HEK293T (cell line): ENCODE measurements around the gene SAP30.
A peak's percentile ranks its signal among the peaks of the same experiment; 100 is the strongest.

Experiments used
- CTCF ChIA-PET: fragments of 350-600 bp; formaldehyde crosslinking; extraction: SDS; loops from one replicate; lab custom pipeline; 2021; ENCODE audit warnings: antibody characterized with exemption, inconsistent platforms; lab: Yijun Ruan, JAX
- POLR2A ChIA-PET: fragments of 350-600 bp; formaldehyde crosslinking; extraction: SDS; loops from one replicate; lab custom pipeline; 2020; ENCODE audit warnings: antibody characterized with exemption, inconsistent platforms; lab: Yijun Ruan, JAX
- DNase-seq: peaks from one replicate; pipeline ENCODE4 v3.0.0; 2012; ENCODE audit warnings: mixed read lengths; ENCODE audit errors: extremely low spot score
- ARNT ChIP-seq: fragments of 450-650 bp; IDR thresholded peaks from 2 replicates; pipeline ENCODE4 v1.6.1; 2017; ENCODE audit warnings: mild to moderate bottlenecking
- BHLHE40 ChIP-seq: fragments of 450-650 bp; IDR thresholded peaks from 2 replicates; pipeline ENCODE4 v1.6.1; 2016; ENCODE audit warnings: mild to moderate bottlenecking, moderate library complexity, borderline replicate concordance
- CTBP1 ChIP-seq: fragments of 450-650 bp; IDR thresholded peaks from 2 replicates; pipeline ENCODE4 v1.6.1; 2016; ENCODE audit warnings: borderline replicate concordance
- ELF4 ChIP-seq: fragments of 450-650 bp; IDR thresholded peaks from 2 replicates; pipeline ENCODE4 v1.6.1; 2017; ENCODE audit warnings: antibody characterized with exemption
- FOXA1 ChIP-seq: fragments of 450-650 bp; IDR thresholded peaks from 2 replicates; pipeline ENCODE4 v1.6.1; 2016; ENCODE audit warnings: mild to moderate bottlenecking
- FOXK2 ChIP-seq: fragments of 450-650 bp; IDR thresholded peaks from 2 replicates; pipeline ENCODE4 v1.6.1; 2016; ENCODE audit warnings: mild to moderate bottlenecking
- FOXM1 ChIP-seq: fragments of 450-650 bp; IDR thresholded peaks from 2 replicates; pipeline ENCODE4 v1.6.1; 2017; ENCODE audit warnings: mild to moderate bottlenecking, borderline replicate concordance
- HDGF ChIP-seq: fragments of 450-650 bp; IDR thresholded peaks from 2 replicates; pipeline ENCODE4 v1.6.1; 2017; ENCODE audit warnings: antibody characterized with exemption, borderline replicate concordance
- L3MBTL2 ChIP-seq: fragments of 450-650 bp; conservative IDR thresholded peaks from 2 replicates; pipeline ENCODE4 v1.6.1; 2016; ENCODE audit warnings: mild to moderate bottlenecking
- LEF1 ChIP-seq: fragments of 450-650 bp; IDR thresholded peaks from 2 replicates; pipeline ENCODE4 v1.6.1; 2017; ENCODE audit warnings: mild to moderate bottlenecking, borderline replicate concordance
- NFRKB ChIP-seq: fragments of 450-650 bp; IDR thresholded peaks from 2 replicates; pipeline ENCODE4 v1.6.1; 2016; ENCODE audit warnings: mild to moderate bottlenecking, moderate library complexity
- PKNOX1 ChIP-seq: fragments of 450-650 bp; IDR thresholded peaks from 2 replicates; pipeline ENCODE4 v1.6.1; 2016
- SP1 ChIP-seq: fragments of 450-650 bp; IDR thresholded peaks from 2 replicates; pipeline ENCODE4 v1.6.1; 2017
- SUZ12 ChIP-seq: fragments of 450-650 bp; IDR thresholded peaks from 2 replicates; pipeline ENCODE4 v1.6.1; 2016; ENCODE audit warnings: mild to moderate bottlenecking
- TARDBP ChIP-seq: fragments of 450-650 bp; IDR thresholded peaks from 2 replicates; pipeline ENCODE4 v1.6.1; 2016
- ZNF384 ChIP-seq: fragments of 450-650 bp; IDR thresholded peaks from 2 replicates; pipeline ENCODE4 v1.6.1; 2016

Gene SAP30

GRCh38 chr4:173370477-173371291, at the start of gene SAP30:
Gene SAP30 (plus strand): TSS chr4:173370954. CDS start chr4:173371183, 229 bp downstream.
- CTCF ChIA-PET = interaction anchor here (0.5 to 0.7 kb wide), 4 partner anchors 9 to 69 kb away, joined by 3 to 5 read pairs (median 4); no protein-coding TSS in a partner anchor
- POLR2A ChIA-PET = interaction anchor here (0.6 to 13.1 kb wide), 21 partner anchors 9 to 93 kb away, joined by 3 to 317 read pairs (median 3); partner anchors contain the start of gene HMGB2
- TF ChIP-seq NFRKB (no peak), TARDBP (no peak), PKNOX1 (peak; percentile 13; the same call in 1 of the 2 replicates), CTBP1 (no peak), ZNF384 (peak; percentile 100), L3MBTL2 (peak; percentile 67)
- peak; percentile 92 for DNase-seq

GRCh38 chr4:173325007-173325736, 45.6 kb upstream of the SAP30 start:
- ChIA-PET CTCF (interaction anchor here (0.6 kb wide), 1 partner anchor 56 kb away, joined by 8 read pairs; no protein-coding TSS in a partner anchor), POLR2A (interaction anchor here (0.8 to 2.9 kb wide), 2 partner anchors 9 to 46 kb away, joined by 3 to 17 read pairs; partner anchors contain the start of genes HMGB2 and SAP30)
- no peak for DNase-seq
- TF ChIP-seq CTBP1 (no peak), ZNF384 (no peak), PKNOX1 (no peak), ELF4 (no peak), FOXM1 (no peak), FOXK2 (no peak), NFRKB (no peak)

- POLR2A ChIA-PET = interaction anchor here (1.3 kb wide), 1 partner anchor 41 kb away, joined by 3 read pairs; no protein-coding TSS in a partner anchor
- CTCF ChIA-PET = no interaction called here
These were observed 42.4 kb upstream of the SAP30 start for GRCh38 chr4:173328236-173328901.

GRCh38 chr4:173330590-173330989, 40.2 kb upstream of the SAP30 start:
- CTCF ChIA-PET = no interaction called here
- POLR2A ChIA-PET = interaction anchor here (0.9 to 6.3 kb wide), 3 partner anchors 39 to 50 kb away, joined by 3 to 317 read pairs (median 3); partner anchors contain the start of gene SAP30
- no peak for TF ChIP-seq NFRKB
- no peak for TF ChIP-seq FOXM1
- TF ChIP-seq FOXK2 = no peak
- TF ChIP-seq L3MBTL2 = no peak
- no peak for TF ChIP-seq ZNF384
- no peak for TF ChIP-seq PKNOX1
- no peak for TF ChIP-seq LEF1
- TF ChIP-seq ARNT = no peak
- no peak for TF ChIP-seq TARDBP
- TF ChIP-seq BHLHE40 = no peak
- no peak for TF ChIP-seq SP1
- TF ChIP-seq CTBP1 = no peak
- TF ChIP-seq ELF4 = no peak
- TF ChIP-seq FOXA1 = no peak
- TF ChIP-seq SUZ12 = no peak
- TF ChIP-seq HDGF = no peak
- DNase-seq = no peak

More at GRCh38 chr4:173328236-173328901, 42.4 kb upstream of the SAP30 start:
- no peak for DNase-seq
- no peak for TF ChIP-seq HDGF
- no peak for TF ChIP-seq SUZ12
- no peak for TF ChIP-seq ARNT

GRCh38 chr4:173332021-173332487, 38.7 kb upstream of the SAP30 start:
- POLR2A ChIA-PET = interaction anchor here (0.6 to 6.3 kb wide), 3 partner anchors 38 to 53 kb away, joined by 3 to 317 read pairs (median 3); partner anchors contain the start of gene SAP30
- no peak for DNase-seq
- CTCF ChIA-PET = interaction anchor here (0.6 to 0.8 kb wide), 2 partner anchors 84 to 88 kb away, joined by 3 read pairs; no protein-coding TSS in a partner anchor
- TF ChIP-seq TARDBP (no peak), SUZ12 (no peak), L3MBTL2 (no peak), FOXA1 (no peak), ARNT (no peak), SP1 (no peak), LEF1 (no peak), NFRKB (no peak), FOXM1 (no peak), PKNOX1 (no peak), BHLHE40 (no peak), CTBP1 (no peak), ZNF384 (no peak)
